IMR-90 (cell line): ENCODE measurements around the gene DNAJC25. TPM values are rescaled to one million over a fixed set of nuclear protein-coding genes. Genes with fewer than 3 reads are reported as not detected.

Source experiments
- ATAC-seq: fragments of 200-7000 bp; cut with Tn5 transposase; 2 replicates; pipeline ENCODE4 v1.9.1; 2020; ENCODE audit warnings: low read depth, mild to moderate bottlenecking, moderate library complexity
- BruUV-seq: library from RNA; stranded (reverse); fragments of 400-500 nt; replicated peaks from 2 replicates; lab custom pipeline; 2021; lab: Mats Ljungman, UMichigan
- CTCF ChIA-PET: fragments of 300-600 bp; formaldehyde crosslinking; extraction: SDS; loops from one replicate; lab custom pipeline; 2021; ENCODE audit warnings: antibody characterized with exemption; lab: Yijun Ruan, JAX
- POLR2A ChIA-PET: fragments of 300-600 bp; sonication (Branson Sonifier 250); formaldehyde crosslinking; loops from one replicate; lab custom pipeline; 2022; ENCODE audit warnings: antibody characterized with exemption; ENCODE audit not compliant: unreplicated experiment; lab: Charles Lee
- DNase-seq: peaks from one replicate; pipeline ENCODE4 v3.0.0; 2013
- H2AFZ ChIP-seq: replicated peaks from 2 replicates; pipeline ENCODE3; 2013; ENCODE audit warnings: low read length, mild to moderate bottlenecking; ENCODE audit not compliant: poor library complexity
- H2AK5ac ChIP-seq: 2 replicates; pipeline ENCODE4 v1.6.1; 2013; ENCODE audit warnings: low read depth, low read length, inconsistent platforms
- H2AK9ac ChIP-seq: replicated peaks from 2 replicates; pipeline ENCODE3; 2013; ENCODE audit warnings: mild to moderate bottlenecking, low read depth, low read length, moderate library complexity; ENCODE audit not compliant: poor library complexity
- H2BK120ac ChIP-seq: 2 replicates; pipeline ENCODE4 v1.6.1; 2013; ENCODE audit warnings: low read depth, low read length, inconsistent platforms
- H2BK15ac ChIP-seq: 3 replicates; pipeline ENCODE4 v1.6.1; 2013; ENCODE audit warnings: low read depth, low read length, inconsistent platforms
- H2BK20ac ChIP-seq: 2 replicates; pipeline ENCODE4 v1.6.1; 2013; ENCODE audit warnings: low read depth, mild to moderate bottlenecking, inconsistent platforms, low read length, moderate library complexity
- H2BK5ac ChIP-seq: 2 replicates; pipeline ENCODE4 v1.6.1; 2013; ENCODE audit warnings: mild to moderate bottlenecking, low read depth, low read length, inconsistent platforms; ENCODE audit not compliant: poor library complexity, severe bottlenecking
- H3K14ac ChIP-seq: replicated peaks from 2 replicates; pipeline ENCODE4 v1.6.1; 2013; ENCODE audit warnings: low read depth, low read length, inconsistent platforms
- H3K18ac ChIP-seq: 2 replicates; pipeline ENCODE4 v1.6.1; 2013; ENCODE audit warnings: low read depth, low read length, control low read depth
- H3K23ac ChIP-seq: 2 replicates; pipeline ENCODE4 v1.6.1; 2013; ENCODE audit warnings: low read depth, low read length, inconsistent platforms
- H3K27ac ChIP-seq: 2 replicates; pipeline ENCODE4 v1.5.1; 2013; ENCODE audit warnings: mild to moderate bottlenecking, control low read depth, low read length; ENCODE audit not compliant: insufficient read depth
- H3K27me3 ChIP-seq: 2 replicates; pipeline ENCODE4 v1.6.1; 2013; ENCODE audit warnings: low read length; ENCODE audit not compliant: control insufficient read depth, insufficient read depth
- H3K36me3 ChIP-seq: 2 replicates; pipeline ENCODE4 v1.6.1; 2013; ENCODE audit warnings: low read length, mixed read lengths; ENCODE audit not compliant: control insufficient read depth, insufficient read depth
- H3K4ac ChIP-seq: 2 replicates; pipeline ENCODE4 v1.6.1; 2013; ENCODE audit warnings: low read depth, low read length, inconsistent platforms
- H3K4me1 ChIP-seq: 2 replicates; pipeline ENCODE4 v1.6.1; 2013; ENCODE audit warnings: low read length, mixed read lengths; ENCODE audit not compliant: control insufficient read depth, insufficient read depth
- H3K4me2 ChIP-seq: 2 replicates; pipeline ENCODE4 v1.6.1; 2013; ENCODE audit warnings: low read depth, mild to moderate bottlenecking, control low read depth, low read length, moderate library complexity
- H3K4me3 ChIP-seq: 2 replicates; pipeline ENCODE4 v1.5.1; 2013; ENCODE audit warnings: low read depth, mild to moderate bottlenecking, control low read depth, low read length, moderate library complexity; ENCODE audit not compliant: insufficient read depth
- H3K56ac ChIP-seq: 2 replicates; pipeline ENCODE4 v1.6.1; 2013; ENCODE audit warnings: low read length, inconsistent platforms; ENCODE audit not compliant: insufficient read depth; ENCODE audit errors: extremely low read depth
- H3K79me1 ChIP-seq, 2 experiments: 2 replicates each; pipeline ENCODE4 v1.6.1; 2013; ENCODE audit warnings: low read length in 2 of 2, inconsistent platforms in 1 of 2, low read depth in 1 of 2
- H3K9ac ChIP-seq: 2 replicates; pipeline ENCODE4 v1.6.1; 2013; ENCODE audit warnings: low read depth, low read length, control low read depth
- H3K9me1 ChIP-seq: 2 replicates; pipeline ENCODE4 v1.6.1; 2013; ENCODE audit warnings: low read length, inconsistent platforms; ENCODE audit not compliant: insufficient read depth
- H3K9me3 ChIP-seq: 2 replicates; pipeline ENCODE4 v1.6.1; 2013; ENCODE audit warnings: low read length; ENCODE audit not compliant: control insufficient read depth, insufficient read depth
- H4K20me1 ChIP-seq: 2 replicates; pipeline ENCODE4 v1.6.1; 2013; ENCODE audit warnings: low read length, inconsistent platforms; ENCODE audit not compliant: insufficient read depth
- H4K5ac ChIP-seq: 2 replicates; pipeline ENCODE4 v1.6.1; 2013; ENCODE audit warnings: mild to moderate bottlenecking, low read depth, low read length, control low read depth
- H4K8ac ChIP-seq, 2 experiments: 2 replicates each; pipeline ENCODE4 v1.6.1; 2013; ENCODE audit warnings: low read depth in 2 of 2, low read length in 2 of 2, control low read depth in 1 of 2, inconsistent platforms in 1 of 2
- H4K91ac ChIP-seq: 2 replicates; pipeline ENCODE4 v1.6.1; 2013; ENCODE audit warnings: low read depth, low read length, inconsistent platforms; ENCODE audit not compliant: insufficient read depth
- CEBPB ChIP-seq: IDR thresholded peaks from 2 replicates; pipeline ENCODE4 v1.6.1; 2012; ENCODE audit warnings: low read depth, low read length, improper control_type of control experiment
- USF2 ChIP-seq: fragments of 150-350 bp; IDR thresholded peaks from 2 replicates; pipeline ENCODE4 v1.6.1; 2017; ENCODE audit warnings: mild to moderate bottlenecking, antibody characterized with exemption, low read length, low read depth
- WGBS, 2 experiments: methylation state at CpG; one replicate each; pipeline versions ENCODE4 v1.1.5 to v1.1.7; 2013; ENCODE audit warnings: missing lambda C conversion rate in 2 of 2; ENCODE audit not compliant: insufficient read length in 1 of 2; ENCODE audit errors: extremely low coverage in 2 of 2; 5-methylcytosine and 5-hydroxymethylcytosine counted together
- dilution Hi-C: fragments of 300-500 bp; cut with HindIII; formaldehyde crosslinking; loops from one replicate; pipeline ENCODE4 v1.14.3; 2018; ENCODE audit warnings: low sequenced_read_pairs; ENCODE audit not compliant: unreplicated experiment
- in situ Hi-C: fragments of 300-500 bp; cut with MboI; formaldehyde crosslinking; loops from 3 replicates; pipeline ENCODE4 v1.14.3; 2019; ENCODE audit warnings: low sequenced_read_pairs, inconsistent platforms, mixed read lengths
- intact Hi-C: fragments of 100-400 bp; cut with micrococcal nuclease; formaldehyde crosslinking; loops from 2 replicates; pipeline ENCODE4 v1.10.0; 2022
- polyA plus RNA-seq, 3 experiments: library from polyadenylated mRNA; depleted of rRNA; stranded (reverse); fragments of >200 nt; gene quantifications; 2 replicates each; pipeline ENCODE4 v1.2.3, GENCODE V29; 2012; ENCODE audit warnings: low replicate concordance in 1 of 3
- total RNA-seq: library from RNA; depleted of rRNA; stranded (reverse); fragments of >200 nt; gene quantifications from 2 replicates; pipeline ENCODE4 v1.2.3, GENCODE V29; 2012

DNAJC25 gene
- total and polyA plus RNA-seq, 2 of the 4 experiments (the other 2 are of a cell fraction): 3.2 to 6.6 TPM

GRCh38 chr9:111648066-111648465 lies 16.9 kb downstream of the DNAJC25 start:
- dilution Hi-C loops: no loop called here
- no peak overlapping the region for H2BK20ac ChIP-seq
- H3K79me1 ChIP-seq: peaks cover 20 to 47% of the 10 kb centered on the region in 2 experiments
- no peak overlapping the region for H4K5ac ChIP-seq
- no peak overlapping the region for H2BK15ac ChIP-seq
- H3K18ac ChIP-seq: peak overlapping the region; percentile 18; the same call in 1 of the 2 replicates
- BruUV-seq: no TSS peak
- no peak overlapping the region for H3K4me3 ChIP-seq
- no peak overlapping the region for H3K23ac ChIP-seq
- peak; percentile 69 for ATAC-seq
- no peak overlapping the region; the same call in 1 of the 2 replicates for H3K9ac ChIP-seq
- no peak overlapping the region for H2AK9ac ChIP-seq
- no peak overlapping the region for H3K4me2 ChIP-seq
- H3K27ac ChIP-seq: peak overlapping the region; percentile 79; the same call in 1 of the 2 replicates
- no CpG with 5 or more reads among the region's 4 CpGs for WGBS, 2 experiments
- TF ChIP-seq USF2 (no peak), CEBPB (peak; percentile 58; the same call in 1 of the 2 replicates)
- in situ Hi-C loops: no loop called here
- no peak overlapping the region for H4K91ac ChIP-seq
- H4K8ac ChIP-seq: no peak overlapping the region
- peak; percentile 62 for DNase-seq
- intact Hi-C loops: no loop called here
- no peaks in the 10 kb centered on the region for H3K9me3 ChIP-seq
- H2BK120ac ChIP-seq: no peak overlapping the region
- peak overlapping the region; percentile 28 for H2BK5ac ChIP-seq
- H3K9me1 ChIP-seq: peaks cover 3% of the 10 kb centered on the region; the same call in 1 of the 2 replicates
- H3K27me3 ChIP-seq: no peaks in the 10 kb centered on the region
- no peaks in the 10 kb centered on the region for H3K4me1 ChIP-seq
- H3K56ac ChIP-seq: no peak overlapping the region
- no peak overlapping the region for H2AFZ ChIP-seq
- H4K20me1 ChIP-seq: peaks cover 6% of the 10 kb centered on the region; the same call in 1 of the 2 replicates
- no peak overlapping the region for H2AK5ac ChIP-seq
- no peak overlapping the region for H3K4ac ChIP-seq
- POLR2A ChIA-PET: no interaction called here
- H3K36me3 ChIP-seq: peaks cover 23% of the 10 kb centered on the region
- CTCF ChIA-PET: interaction anchor here (1.4 kb wide), 1 partner anchor 13 kb away, joined by 4 read pairs; the partner anchor contains the start of gene GNG10
- no peak overlapping the region for H3K14ac ChIP-seq
